SIG-M5 treated with dmso at 0.1 percent for 504 hours (cell line): Measurements from ENCODE around the gene IP6K1.
"Not testable (repeated sequence)": the region's sequence is repeated elsewhere in the genome, so short reads cannot be mapped to it uniquely, and the experiment has no call there.

Experiments
- DNase-seq: peaks from one replicate; lab custom pipeline; 2025; ENCODE audit not compliant: unreplicated experiment; lab: John Stamatoyannopoulos, UW

Gene IP6K1

DNA sequence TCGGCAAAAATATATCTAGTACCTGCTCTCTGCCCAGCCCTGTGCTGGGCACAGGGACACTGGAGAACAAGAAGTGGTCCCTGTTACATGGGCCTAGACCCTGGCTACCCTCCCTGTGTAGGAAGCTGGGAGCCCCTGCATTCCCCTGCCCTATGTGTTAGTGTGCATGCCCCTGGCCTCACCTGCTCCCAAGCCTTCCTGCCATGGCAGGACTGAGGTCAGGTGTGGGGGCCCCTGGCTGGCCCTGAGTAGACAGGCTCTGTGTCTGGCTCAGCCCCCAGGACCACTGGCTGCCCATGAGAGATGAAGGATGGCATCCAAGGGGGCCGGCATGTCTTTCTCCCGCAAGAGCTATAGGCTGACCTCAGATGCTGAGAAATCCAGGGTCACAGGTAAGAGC is 95.5 kb downstream of the IP6K1 start:
- DNase-seq: not testable (repeated sequence)

DNA sequence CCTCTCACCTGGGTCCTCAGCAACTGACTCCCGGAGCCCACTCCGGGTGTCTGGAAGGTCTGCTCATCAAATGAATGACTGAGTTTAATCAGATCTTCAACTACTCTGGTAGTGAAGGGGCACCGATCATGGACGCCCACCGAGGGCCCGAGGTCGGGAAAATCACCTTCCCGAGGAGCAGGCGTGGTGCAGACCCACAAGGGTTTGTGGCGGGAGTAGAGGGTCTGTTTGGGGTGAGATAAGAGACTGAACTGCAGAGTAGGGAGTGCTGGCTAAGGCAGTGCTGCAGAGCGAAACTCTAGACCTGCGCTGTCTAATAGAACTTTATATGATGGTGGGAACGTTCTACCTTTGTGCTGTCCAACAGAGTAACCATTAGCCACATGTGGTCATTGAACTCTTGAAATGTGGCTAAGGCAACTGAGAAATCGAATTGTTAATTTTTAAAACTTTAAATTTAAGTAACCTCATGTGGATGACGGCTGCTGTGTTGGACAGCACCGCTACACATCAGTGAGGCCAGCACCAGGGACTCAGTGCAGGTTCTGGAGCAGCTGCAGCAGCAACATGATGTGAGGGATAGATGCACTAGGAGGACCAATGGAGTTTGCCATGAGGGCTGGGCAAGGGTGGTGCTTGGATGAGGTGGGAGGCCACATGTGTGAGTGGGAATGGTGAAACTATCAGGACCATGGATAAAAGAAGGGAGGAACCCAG is 96.3 kb downstream of the IP6K1 start:
- not testable (repeated sequence) for DNase-seq

DNA sequence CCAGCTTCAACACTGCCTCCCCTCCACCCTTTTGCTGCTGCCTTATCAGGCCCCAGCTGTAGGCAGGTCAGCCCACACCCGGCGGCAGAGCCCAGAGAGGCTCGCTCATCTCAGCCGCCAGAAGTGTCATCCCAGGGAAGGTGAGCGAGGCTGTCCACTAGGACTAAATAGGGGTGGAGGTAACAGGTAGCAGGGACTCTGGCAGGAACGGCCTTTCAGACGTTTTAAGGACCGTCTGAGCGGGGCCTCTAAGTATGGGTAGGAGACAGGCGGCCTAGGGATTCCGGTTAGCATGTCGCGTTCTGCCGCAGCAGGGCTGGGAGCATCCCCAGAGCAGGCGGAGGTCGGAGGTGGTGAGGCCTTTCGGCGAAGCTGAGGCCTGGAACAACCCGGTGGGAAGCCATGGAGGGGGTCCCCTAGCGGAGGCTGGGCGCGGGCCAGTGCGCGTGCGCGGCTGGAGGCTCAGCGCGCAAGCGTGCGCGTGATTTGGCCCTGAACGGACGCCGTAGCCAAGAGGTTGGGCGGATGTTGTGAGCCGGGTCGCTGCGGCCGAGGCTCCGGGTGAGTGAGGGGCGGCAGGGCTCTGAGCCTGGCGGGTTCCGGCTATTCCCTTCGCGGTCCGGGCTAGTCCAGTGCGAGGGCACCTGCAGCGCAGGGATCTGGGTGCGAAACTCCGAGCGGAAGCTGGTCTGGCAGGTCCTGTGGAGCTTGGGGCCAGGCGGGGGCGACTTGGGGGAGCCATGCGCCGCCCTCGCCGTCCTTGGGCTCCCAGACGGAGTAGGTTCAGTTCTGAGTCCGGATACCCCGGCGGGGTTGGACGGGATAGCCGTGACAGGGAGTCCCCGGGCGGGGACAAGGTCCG is 97.1 kb downstream of the IP6K1 start, which contains the start of the genes MST1 and RNF123:
Gene MST1, minus strand, starts transcription at position 429 of the 862 bp plus-strand sequence. CDS start 783 bp downstream, outside the sequence.
Gene RNF123, plus strand, starts transcription at position 512 of the 862 bp plus-strand sequence. CDS start 1,609 bp downstream, outside the sequence.
- no peak for DNase-seq

DNA sequence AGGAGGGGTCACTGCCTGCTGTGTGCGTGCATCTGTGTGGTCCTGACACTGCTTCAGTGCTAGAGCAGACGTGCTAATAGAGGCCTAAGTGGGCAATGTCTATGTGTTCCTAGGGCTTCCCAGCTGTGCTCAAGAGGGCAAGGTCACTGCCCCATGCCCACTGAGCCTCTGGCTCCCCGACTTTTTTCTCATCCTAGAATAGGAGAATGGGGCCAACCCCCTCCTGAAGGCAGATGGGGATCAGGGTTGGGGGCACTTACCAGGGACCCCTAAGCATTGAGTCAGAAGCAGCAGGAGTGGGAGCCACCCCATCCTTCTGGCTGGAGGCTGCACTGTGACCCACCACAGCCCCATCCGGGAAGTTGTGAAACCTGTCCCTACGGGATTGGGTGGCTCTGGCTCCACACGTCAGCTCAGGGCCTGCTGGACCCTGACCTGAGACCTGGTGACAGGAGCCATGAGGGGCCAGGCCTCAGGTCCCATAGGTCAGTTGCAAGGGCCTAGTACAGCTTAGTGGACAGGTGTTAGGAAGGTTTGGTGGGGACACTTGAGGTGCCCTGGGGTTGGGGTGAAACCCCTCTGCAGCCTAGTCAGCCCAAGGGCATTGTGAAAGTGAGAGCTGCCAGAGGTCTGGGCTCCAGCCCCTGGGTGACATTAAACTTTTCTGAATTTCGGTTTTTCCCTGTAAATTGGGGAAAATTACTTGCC is 97.8 kb downstream of the IP6K1 start:
- not testable (repeated sequence) for DNase-seq

DNA sequence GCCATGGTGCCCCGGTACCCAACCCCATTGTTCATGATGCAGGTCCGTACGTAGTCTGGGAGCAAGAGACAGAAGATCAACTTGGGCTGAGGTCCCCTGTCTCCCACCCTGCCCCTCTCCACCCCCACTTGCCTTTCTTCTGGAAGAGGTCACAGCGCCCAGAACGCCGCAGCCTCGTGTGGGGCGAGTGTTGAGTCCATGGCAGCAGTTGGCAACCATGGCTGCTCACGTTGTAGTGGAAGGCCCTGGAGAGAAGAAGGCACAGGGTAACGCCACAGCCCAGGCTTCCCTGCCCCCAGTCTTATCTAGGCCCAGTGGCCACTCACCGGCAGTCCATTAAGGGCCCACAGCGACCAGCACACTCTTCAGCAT is 98.9 kb downstream of the IP6K1 start:
- not testable (repeated sequence) for DNase-seq

DNA sequence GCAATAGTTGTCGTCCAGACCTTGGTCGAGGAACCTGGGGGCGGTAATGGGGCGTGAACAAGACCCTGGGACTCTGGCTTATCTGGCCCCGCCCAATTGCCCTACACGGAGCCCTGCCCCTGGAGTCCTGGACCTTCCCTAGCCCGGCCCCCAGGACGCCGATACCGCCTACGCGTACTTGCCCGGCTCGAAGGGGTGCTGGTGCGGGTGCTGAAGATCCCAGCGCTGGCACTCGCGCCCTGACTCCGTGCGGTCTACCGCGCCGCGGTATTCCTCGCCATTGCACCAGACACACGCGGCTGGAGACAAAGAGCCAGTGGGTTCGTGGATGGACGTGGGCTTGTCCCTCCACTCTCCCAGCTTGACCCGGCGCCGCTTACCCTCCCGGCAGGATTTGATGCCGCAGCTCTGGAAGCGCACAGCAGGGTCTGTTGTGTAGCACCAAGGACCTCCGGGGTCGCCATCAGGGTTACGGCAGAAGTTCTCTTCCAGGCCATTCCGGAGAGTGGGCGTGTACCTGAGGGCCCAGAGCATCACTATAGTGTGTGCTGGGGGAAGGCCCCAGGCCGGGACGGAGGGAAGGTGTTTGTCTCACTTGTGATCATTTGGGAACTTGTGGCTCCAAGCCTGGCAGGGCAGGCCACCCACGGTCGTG is 99.4 kb downstream of the IP6K1 start:
- not testable (repeated sequence) for DNase-seq

DNA sequence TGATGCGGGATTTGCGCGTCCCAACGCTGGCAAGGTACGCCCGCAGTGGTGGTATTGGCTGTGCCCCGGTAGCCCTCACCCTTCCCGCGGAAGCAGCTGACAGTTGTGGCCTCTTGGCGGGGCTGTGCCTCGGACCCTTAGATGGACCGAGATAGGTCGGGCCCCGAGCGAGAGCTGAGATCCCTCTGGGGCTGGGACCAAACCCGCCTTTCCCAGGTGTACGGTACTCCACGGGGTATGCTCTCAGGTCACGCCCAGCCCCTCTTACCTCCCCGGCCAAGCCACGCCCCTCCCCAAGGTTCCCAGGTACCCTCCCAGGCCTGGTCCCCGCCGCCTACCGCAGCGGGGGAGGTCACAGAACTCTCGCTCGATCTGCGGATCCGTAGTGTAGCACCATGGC is 100.0 kb downstream of the IP6K1 start:
- DNase-seq: not testable (repeated sequence)

DNA sequence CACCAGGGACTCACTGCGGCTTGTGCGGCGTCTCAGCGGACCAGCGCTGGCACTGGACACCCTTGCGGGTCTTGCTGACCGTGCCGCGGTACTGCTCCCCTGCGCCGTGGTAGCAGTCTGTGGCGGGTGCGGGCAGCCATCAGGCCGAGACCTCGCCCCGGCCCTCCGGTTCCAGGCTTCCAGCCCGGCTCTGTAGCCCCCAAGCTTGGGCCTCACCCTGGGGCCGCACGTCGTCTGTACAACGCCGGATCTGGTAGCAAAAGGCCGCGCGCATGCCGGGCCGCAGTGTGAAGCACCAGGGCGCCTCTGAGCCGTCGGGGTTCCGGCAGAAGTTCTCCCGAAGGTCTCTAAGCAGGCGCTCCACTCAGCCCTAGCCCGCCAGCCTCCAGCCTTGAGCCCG is 100.5 kb downstream of the IP6K1 start:
- DNase-seq: not testable (repeated sequence)

DNA sequence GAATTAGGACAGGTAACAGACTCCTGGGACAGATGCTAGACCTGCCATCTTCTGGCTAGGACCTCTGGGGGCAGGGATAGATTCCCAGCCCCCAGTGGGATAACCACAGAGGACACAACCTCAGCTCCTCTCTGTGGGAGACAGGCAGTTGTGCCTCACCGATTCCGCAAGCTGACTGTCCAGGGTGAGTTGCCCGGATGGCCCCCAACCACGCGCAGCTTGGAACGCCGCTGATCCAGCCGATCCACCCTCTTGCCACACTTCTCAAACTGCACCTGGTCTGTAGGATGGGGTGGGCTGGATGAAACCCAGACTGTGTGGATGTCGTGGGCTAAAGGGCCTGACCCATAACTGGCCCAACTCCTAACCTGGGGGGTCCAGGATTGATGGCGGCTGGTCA is 101.2 kb downstream of the IP6K1 start:
- DNase-seq: not testable (repeated sequence)

DNA sequence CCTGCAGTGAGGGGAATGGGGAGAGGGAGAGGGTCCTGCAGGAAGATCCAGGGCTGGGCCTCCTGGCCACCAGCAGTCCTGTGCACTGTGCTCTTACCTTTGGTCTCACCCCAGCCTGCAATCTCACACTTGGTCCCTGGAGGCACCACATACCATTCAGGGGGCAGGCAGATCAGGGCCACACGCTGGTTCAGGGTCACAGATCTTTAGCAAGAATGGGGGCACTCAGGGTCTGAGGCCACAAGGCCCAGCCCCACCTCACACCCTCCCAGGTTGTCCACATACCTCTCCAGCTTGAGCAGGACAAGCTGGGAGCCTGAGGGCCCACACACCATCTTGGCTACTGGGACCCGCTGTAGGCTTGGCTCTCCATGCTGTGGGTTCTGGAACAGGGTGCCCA is 101.9 kb downstream of the IP6K1 start:
- not testable (repeated sequence) for DNase-seq

DNA sequence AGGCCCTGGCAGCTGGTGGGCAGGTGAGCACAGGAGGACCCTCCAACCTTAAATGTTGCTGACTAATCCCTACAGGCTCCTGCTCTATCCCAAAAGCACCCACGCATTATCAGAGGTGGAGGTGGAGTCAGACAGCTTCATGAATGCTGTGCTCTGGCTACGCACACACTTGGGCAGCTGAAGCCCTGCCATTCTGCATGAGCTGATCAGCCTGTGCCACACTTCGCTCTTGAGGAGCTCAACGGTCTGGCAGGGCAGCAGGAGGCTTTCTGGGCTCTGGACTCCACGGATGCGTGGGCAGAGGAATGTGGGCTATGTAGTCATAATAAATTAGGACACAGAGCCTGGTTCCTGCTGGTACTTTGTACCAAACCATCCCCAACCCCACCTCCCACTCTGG is 103.2 kb downstream of the IP6K1 start:
- DNase-seq: no peak

DNA sequence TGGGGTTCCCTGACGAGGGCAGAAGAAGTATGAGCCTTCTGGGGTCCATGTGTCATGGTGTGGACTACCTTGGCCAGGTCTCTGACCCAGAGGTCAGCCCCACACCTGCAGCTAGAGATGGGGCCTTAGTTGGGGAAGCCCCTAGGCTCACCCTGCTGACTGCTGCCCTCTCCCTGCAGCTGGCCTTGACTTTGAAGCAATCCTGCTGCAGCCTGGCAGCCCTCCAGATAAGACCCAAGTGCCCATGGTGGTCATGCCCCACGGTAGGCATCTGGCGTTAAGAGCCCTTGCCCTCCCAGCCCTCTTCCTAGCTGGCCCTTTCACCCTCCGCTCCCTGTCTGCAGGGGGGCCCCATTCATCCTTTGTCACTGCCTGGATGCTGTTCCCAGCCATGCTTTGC is 104.8 kb downstream of the IP6K1 start:
- DNase-seq: no peak

DNA sequence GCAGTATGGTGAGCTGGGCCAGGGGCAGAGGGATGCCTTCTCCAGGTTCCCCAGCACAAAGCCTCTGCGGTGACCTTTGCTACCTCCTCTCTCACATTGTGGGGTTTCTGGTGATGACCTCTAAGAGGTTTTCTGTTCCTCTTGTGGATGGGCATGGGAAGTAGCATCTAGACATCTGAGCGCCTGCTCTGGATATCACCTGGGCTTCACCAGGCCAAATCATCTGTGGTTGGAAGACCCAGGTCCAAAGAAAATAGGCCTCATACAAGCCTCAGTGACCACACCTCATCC is 105.2 kb downstream of the IP6K1 start:
- no peak for DNase-seq

DNA sequence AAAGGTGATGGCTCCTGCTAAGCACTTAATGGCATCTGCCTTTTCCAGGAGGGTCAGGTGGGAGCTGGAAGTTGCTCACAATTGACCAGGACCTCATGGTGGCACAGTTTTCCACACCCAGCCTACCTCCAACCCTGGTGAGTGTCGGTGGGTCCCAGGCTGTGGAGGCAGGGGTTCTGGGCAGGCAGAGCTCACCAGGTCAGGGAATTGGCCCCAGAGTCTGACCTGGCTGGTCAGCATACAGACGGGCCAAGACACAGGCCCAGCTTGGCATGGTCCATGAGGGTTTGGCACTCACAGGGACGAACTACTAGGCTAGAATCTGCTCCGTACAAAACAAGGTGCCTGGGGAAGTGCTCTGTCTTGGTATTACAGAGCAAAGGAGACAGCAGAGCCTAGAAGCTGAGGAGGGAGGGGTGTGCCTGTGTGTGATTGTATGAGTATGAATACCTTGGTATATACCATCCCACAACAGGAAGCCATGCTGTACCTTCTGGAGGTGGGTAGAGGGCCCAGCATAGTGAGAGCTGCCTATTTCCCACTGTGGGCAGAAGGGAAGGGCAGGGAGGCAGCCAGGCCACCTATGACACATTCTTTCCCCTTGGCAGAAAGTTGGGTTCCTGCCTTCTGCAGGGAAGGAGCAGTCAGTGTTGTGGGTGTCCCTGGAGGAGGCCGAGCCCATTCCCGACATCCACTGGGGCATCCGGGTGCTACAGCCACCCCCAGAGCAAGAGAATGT is 105.7 kb downstream of the IP6K1 start:
- DNase-seq: no peak

DNA sequence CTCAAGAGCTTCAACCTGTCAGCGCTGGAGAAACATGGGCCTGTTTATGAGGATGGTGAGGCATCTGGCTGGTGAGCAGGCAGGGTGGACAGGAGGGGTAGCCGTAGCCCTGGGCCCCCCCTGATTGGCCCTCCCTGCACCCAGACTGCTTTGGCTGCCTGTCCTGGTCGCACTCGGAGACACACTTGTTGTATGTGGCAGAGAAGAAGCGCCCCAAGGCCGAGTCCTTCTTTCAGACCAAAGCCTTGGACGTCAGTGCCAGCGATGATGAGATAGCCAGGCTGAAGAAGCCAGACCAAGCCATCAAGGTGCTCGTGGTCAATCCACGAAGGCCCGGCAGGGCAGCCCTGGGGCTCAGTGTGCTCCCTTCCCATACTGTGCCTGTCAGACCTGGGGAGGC is 110.4 kb downstream of the IP6K1 start:
- no peak for DNase-seq

DNA sequence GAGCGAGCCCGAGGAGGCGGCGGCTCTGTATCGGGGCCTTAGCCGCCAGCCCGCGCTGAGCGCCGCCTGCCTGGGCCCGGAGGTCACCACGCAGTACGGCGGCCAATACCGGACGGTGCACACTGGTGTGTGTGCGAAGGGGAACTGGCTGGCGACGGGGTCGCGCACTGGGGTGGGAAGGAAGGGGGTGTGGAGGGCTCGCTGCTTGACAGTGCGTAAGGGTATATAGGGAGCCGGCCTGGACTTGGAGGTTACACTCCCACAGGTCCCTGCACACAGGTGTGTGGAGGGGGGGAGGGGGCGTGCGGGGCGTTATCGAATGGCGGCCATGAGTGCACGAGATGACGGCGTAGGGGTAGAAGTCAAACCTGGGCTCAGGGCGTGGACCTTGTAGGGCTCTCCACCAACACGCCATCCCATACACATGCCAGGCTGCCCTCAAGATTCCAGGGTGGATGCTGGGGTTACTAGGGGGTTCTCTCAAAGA is 111.8 kb downstream of the IP6K1 start:
- DNase-seq: no peak
